Kidney epithelial cell (primary cell): ENCODE results near the gene CREBL2. TPM values are rescaled to one million over a fixed set of nuclear protein-coding genes. Genes with fewer than 3 reads are reported as not detected.
A peak's percentile ranks its signal among the peaks of the same experiment; 100 is the strongest.

Source experiments
- DNase-seq: peaks from one replicate; pipeline ENCODE4 v3.0.0-alpha.2; 2010; ENCODE audit warnings: low read depth
- H3K27me3 ChIP-seq: 2 replicates; pipeline ENCODE4 v1.6.0; 2011; ENCODE audit warnings: low read length; ENCODE audit not compliant: control insufficient read depth, insufficient read depth
- H3K36me3 ChIP-seq: 2 replicates; pipeline ENCODE4 v1.5.1; 2011; ENCODE audit warnings: low read length; ENCODE audit not compliant: control insufficient read depth, insufficient read depth
- H3K4me3 ChIP-seq: 2 replicates; pipeline ENCODE4 v1.5.1; 2011; ENCODE audit warnings: low read depth, mild to moderate bottlenecking, control low read depth, low read length
- CTCF ChIP-seq: IDR thresholded peaks from 2 replicates; pipeline ENCODE4 v1.5.1; 2011; ENCODE audit warnings: mild to moderate bottlenecking, moderate library complexity, low read length, control low read depth, inconsistent platforms; ENCODE audit not compliant: insufficient read depth, poor library complexity, severe bottlenecking
- total RNA-seq: library from RNA; depleted of rRNA; stranded (reverse); fragments of >200 nt; gene quantifications from 2 replicates; pipeline ENCODE4 v1.2.3, GENCODE V29; 2015

CREBL2 gene
- total RNA-seq, 1 donor from 2014 or later, result 21.7 TPM

- no peak overlapping the region for H3K4me3 ChIP-seq
- no peak for DNase-seq
- H3K27me3 ChIP-seq, result no peaks in the 10 kb centered on the region
Measured at GRCh38 chr12:12598864-12599263, 12.8 kb upstream of the CREBL2 start.

GRCh38 chr12:12599750-12600643 is 11.7 kb upstream of the CREBL2 start:
- TF ChIP-seq CTCF, result no peak
- no peaks in the 10 kb centered on the region for H3K27me3 ChIP-seq
- DNase-seq, result no peak
- no peaks in the 10 kb centered on the region for H3K36me3 ChIP-seq
- no peak overlapping the region for H3K4me3 ChIP-seq

More at GRCh38 chr12:12598864-12599263, 12.8 kb upstream of the CREBL2 start:
- no peaks in the 10 kb centered on the region for H3K36me3 ChIP-seq
- no peak for TF ChIP-seq CTCF

GRCh38 chr12:12600659-12601058 is 11.0 kb upstream of the CREBL2 start:
- TF ChIP-seq CTCF, result no peak
- no peaks in the 10 kb centered on the region for H3K36me3 ChIP-seq

GRCh38 chr12:12604740-12605139 is 6.9 kb upstream of the CREBL2 start:
- DNase-seq, result no peak
- H3K4me3 ChIP-seq, result no peak overlapping the region
- H3K36me3 ChIP-seq, result no peaks in the 10 kb centered on the region
- TF ChIP-seq CTCF, result no peak
- H3K27me3 ChIP-seq, result no peaks in the 10 kb centered on the region

More at GRCh38 chr12:12600659-12601058, 11.0 kb upstream of the CREBL2 start:
- no peak overlapping the region for H3K4me3 ChIP-seq
- no peaks in the 10 kb centered on the region for H3K27me3 ChIP-seq
- DNase-seq, result no peak

GRCh38 chr12:12606781-12607589 is 4.7 kb upstream of the CREBL2 start:
- DNase-seq, result peak; percentile 67
- H3K4me3 ChIP-seq, result no peak overlapping the region
- H3K27me3 ChIP-seq, result no peaks in the 10 kb centered on the region
- TF ChIP-seq CTCF, result no peak
- H3K36me3 ChIP-seq, result no peaks in the 10 kb centered on the region
